Ovary (tissue), 9 donors: ENCODE results near the gene TFCP2. TPM values are rescaled to one million over a fixed set of nuclear protein-coding genes. Genes with fewer than 3 reads are reported as not detected.

ENCODE experiments used
- DNase-seq, 5 donors: peaks; one replicate each; pipeline ENCODE4 v3.0.0-alpha.2; 2019 to 2020
- H3K27ac ChIP-seq, 2 donors: fragments of 200-600 bp; one replicate each; pipeline versions ENCODE4 v1.5.1 to v1.8.0; 2019 to 2022
- H3K27me3 ChIP-seq: fragments of 200-600 bp; one replicate; pipeline ENCODE4 v1.8.0; 2022
- H3K36me3 ChIP-seq: fragments of 200-600 bp; sonication (generic); one replicate; pipeline ENCODE4 v1.5.1; 2019
- H3K4me1 ChIP-seq: one replicate; pipeline ENCODE4 v1.8.1; 2013; ENCODE audit warnings: mild to moderate bottlenecking, moderate library complexity; ENCODE audit not compliant: insufficient read depth
- H3K4me3 ChIP-seq: fragments of 200-600 bp; sonication (generic); one replicate; pipeline ENCODE4 v1.5.1; 2017
- H3K9me3 ChIP-seq, 2 donors: fragments of 200-600 bp in 1 of 2; sonication (generic) in 1 of 2; one replicate each; pipeline versions ENCODE4 v1.5.1 to v1.8.1; 2013 to 2019; ENCODE audit warnings: mild to moderate bottlenecking in 1 of 2, moderate library complexity in 1 of 2
- CTCF ChIP-seq, 3 donors: fragments of 450-650 bp in 2 of 3; fragments of 200-600 bp in 1 of 3; IDR thresholded peaks; one replicate each; pipeline versions ENCODE4 v1.5.1 to v1.8.0; 2016 to 2022; ENCODE audit warnings: antibody characterized with exemption in 3 of 3, mild to moderate bottlenecking in 1 of 3
- EP300 ChIP-seq: sonication (generic); formaldehyde crosslinking; IDR thresholded peaks from one replicate; pipeline ENCODE4 v1.6.1; 2017; ENCODE audit warnings: antibody characterized with exemption
- POLR2A ChIP-seq: fragments of 450-650 bp; IDR thresholded peaks from one replicate; pipeline ENCODE4 v1.6.1; 2017; ENCODE audit warnings: antibody characterized with exemption, mild to moderate bottlenecking, moderate library complexity
- WGBS, 3 donors: extraction: QIAGEN DNeasy Blood & Tissue Kit in 1 of 3; methylation state at CpG; one replicate each; pipeline versions ENCODE4 v1.1.5 to v1.1.7; 2013 to 2017; 5-methylcytosine and 5-hydroxymethylcytosine counted together
- intact Hi-C, 4 donors: fragments of 100-400 bp; cut with DNase I; formaldehyde crosslinking; loops; one replicate each; pipeline versions ENCODE4 v1.11.0 to v1.15.1; 2022 to 2023
- polyA plus RNA-seq, 2 donors: library from polyadenylated mRNA; stranded (reverse); fragments of 200-250 nt in 1 of 2; fragments of 350-450 nt in 1 of 2; fragmentation: Illumina TruSeq in 1 of 2; extraction: RNeasy Lipid Tissue Mini Kit (QIAGEN cat#74804) in 1 of 2; gene quantifications; one replicate each; pipeline ENCODE4 v1.2.3, GENCODE V29; 2013 to 2014
- total RNA-seq, 7 donors: library from RNA; depleted of rRNA in 2 of 7; stranded (reverse); fragments of >200 nt in 2 of 7; fragmentation: NEBNext Ultra II Directional in 3 of 7; extraction: Animal tissue kit (Norgen Biotek cat#: 25700) in 3 of 7; gene quantifications; one replicate each; pipeline versions ENCODE4 v1.1.0 to v1.2.4, GENCODE V29; 2016 to 2023
- donor health status: DM: no; HTN: no; CAD: no; lungs with moderate emphysema.
- donor health status: DM: no; HTN: no; CAD: no.
- donor health status: Bipolar disorder and iron deficiency.
- donor health status: DM: yes; HTN: yes; CAD: no.
- donor health status: DM: no; HTN: no; CAD: no.
- donor health status: DM: yes; HTN: yes; CAD: no.

The TFCP2 gene
- total and polyA plus RNA-seq, 9 donors = 10.5 to 32.0 (median 22.7) TPM

DNA sequence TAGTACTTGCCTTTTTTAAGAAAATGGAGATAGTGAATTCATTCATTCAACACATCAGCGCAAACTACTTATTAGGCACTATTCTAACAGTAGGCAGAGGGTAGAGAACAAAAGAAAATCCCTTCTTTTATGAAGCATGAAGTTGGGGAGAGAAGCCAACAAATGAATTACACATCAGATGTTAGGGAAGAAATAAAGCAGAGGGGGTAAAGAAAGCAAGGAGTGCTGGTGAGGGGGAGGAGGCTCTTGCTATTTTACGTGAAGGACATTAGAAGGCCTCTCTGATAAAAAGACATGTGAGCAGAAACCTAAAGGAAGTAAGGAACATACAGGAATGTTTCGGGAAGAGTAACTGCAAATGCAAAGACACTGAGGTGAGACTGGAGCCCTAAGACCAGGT is 22.2 kb downstream of the TFCP2 start:
- DNase-seq = no peak
- no peaks in the 10 kb centered on the region for H3K9me3 ChIP-seq
- H3K4me3 ChIP-seq = no peak overlapping the region
- no peaks in the 10 kb centered on the region for H3K27me3 ChIP-seq
- no peak overlapping the region for H3K27ac ChIP-seq
- TF ChIP-seq EP300 (no peak), CTCF (IDR thresholded peaks at IDR 0.05) (no peak)
- intact Hi-C loops = no loop called here
- WGBS, 3 donors = 60 to 62% (median 62%) methylated on average over 3 of the region's 3 CpGs
- H3K36me3 ChIP-seq = no peaks in the 10 kb centered on the region
- H3K4me1 ChIP-seq = no peaks in the 10 kb centered on the region

- H3K27me3 ChIP-seq = no peaks in the 10 kb centered on the region
- intact Hi-C loops = no loop called here
- no peaks in the 10 kb centered on the region for H3K36me3 ChIP-seq
- H3K4me3 ChIP-seq = no peak overlapping the region
- H3K9me3 ChIP-seq = no peaks in the 10 kb centered on the region
- H3K27ac ChIP-seq = no peak overlapping the region
- no peak for DNase-seq
- no peak for TF ChIP-seq EP300
- TF ChIP-seq CTCF (IDR thresholded peaks at IDR 0.05) = no peak
- TF ChIP-seq POLR2A = no peak
- 61 to 79% (median 78%) methylated on average over 1 of the region's 1 CpG for WGBS, 3 donors
- H3K4me1 ChIP-seq = no peaks in the 10 kb centered on the region
These were observed 25.6 kb downstream of the TFCP2 start for GRCh38 chr12:51147309-51147708.

GRCh38 chr12:51139292-51139844 is 33.6 kb downstream of the TFCP2 start:
- H3K4me1 ChIP-seq = no peaks in the 10 kb centered on the region
- H3K9me3 ChIP-seq = no peaks in the 10 kb centered on the region
- DNase-seq = no peak
- no peaks in the 10 kb centered on the region for H3K36me3 ChIP-seq
- H3K27ac ChIP-seq = no peak overlapping the region
- 92 to 98% (median 98%) methylated on average over 3 of the region's 3 CpGs for WGBS, 3 donors
- no peaks in the 10 kb centered on the region for H3K27me3 ChIP-seq
- H3K4me3 ChIP-seq = no peak overlapping the region
- TF ChIP-seq POLR2A (no peak), EP300 (no peak), CTCF (IDR thresholded peaks at IDR 0.05) (no peak)
- intact Hi-C loops = no loop called here

- H3K36me3 ChIP-seq = no peaks in the 10 kb centered on the region
- no peaks in the 10 kb centered on the region for H3K9me3 ChIP-seq
- DNase-seq = no peak
- WGBS, 3 donors = 83 to 87% (median 86%) methylated on average over 5 of the region's 5 CpGs
- intact Hi-C loops = no loop called here
- TF ChIP-seq CTCF (IDR thresholded peaks at IDR 0.05) (no peak), EP300 (no peak), POLR2A (no peak)
- no peak overlapping the region for H3K4me3 ChIP-seq
- no peaks in the 10 kb centered on the region for H3K27me3 ChIP-seq
- no peak overlapping the region for H3K27ac ChIP-seq
- no peaks in the 10 kb centered on the region for H3K4me1 ChIP-seq
These were observed 40.2 kb downstream of the TFCP2 start for GRCh38 chr12:51132693-51133092.
